PC-3 (cell line): ENCODE results near the gene BCL2L12. TPM values are rescaled to one million over a fixed set of nuclear protein-coding genes. Genes with fewer than 3 reads are reported as not detected.

ENCODE experiments used
- ATAC-seq: fragments of 200-7000 bp; cut with Tn5 transposase; 2 replicates; pipeline ENCODE4 v1.9.1; 2020; ENCODE audit warnings: mild to moderate bottlenecking, moderate library complexity
- BruUV-seq: library from RNA; stranded (reverse); fragments of 400-500 nt; replicated peaks from 2 replicates; lab custom pipeline; 2021; lab: Mats Ljungman, UMichigan
- CTCF ChIA-PET: fragments of 300-600 bp; sonication (Branson Sonifier 250); formaldehyde crosslinking; loops from one replicate; lab custom pipeline; 2022; ENCODE audit warnings: antibody characterized with exemption; lab: Charles Lee
- POLR2A ChIA-PET: fragments of 300-600 bp; sonication (Branson Sonifier 250); formaldehyde crosslinking; loops from one replicate; lab custom pipeline; 2022; ENCODE audit warnings: antibody characterized with exemption; ENCODE audit not compliant: unreplicated experiment; lab: Charles Lee
- DNase-seq: peaks from one replicate; pipeline ENCODE4 v3.0.0-alpha.2; 2015
- H2AFZ ChIP-seq: fragments of 300-600 bp; sonication (generic); 2 replicates; pipeline ENCODE4 v1.6.0; 2016; ENCODE audit warnings: antibody characterized with exemption, low read length
- H3F3A ChIP-seq: fragments of 300-600 bp; sonication (generic); one replicate; pipeline ENCODE4 v1.6.0; 2017; ENCODE audit warnings: antibody characterized with exemption, low read length, control low read depth, mild to moderate bottlenecking; ENCODE audit not compliant: unreplicated experiment
- H3K27ac ChIP-seq: fragments of 300-600 bp; sonication (generic); 2 replicates; pipeline ENCODE4 v1.5.1; 2016; ENCODE audit warnings: mild to moderate bottlenecking, low read length
- H3K27me3 ChIP-seq: fragments of 300-600 bp; sonication (generic); 2 replicates; pipeline ENCODE4 v1.6.1; 2016; ENCODE audit warnings: low read length, mixed read lengths
- H3K36me3 ChIP-seq: fragments of 300-600 bp; sonication (generic); 2 replicates; pipeline ENCODE4 v1.6.1; 2016; ENCODE audit warnings: low read depth, mixed run types, low read length, mixed read lengths
- H3K4me1 ChIP-seq: fragments of 300-600 bp; sonication (generic); 2 replicates; pipeline ENCODE4 v1.5.1; 2016; ENCODE audit warnings: low read length; ENCODE audit not compliant: insufficient read depth
- H3K4me2 ChIP-seq: fragments of 300-600 bp; sonication (generic); 2 replicates; pipeline ENCODE4 v1.6.0; 2016; ENCODE audit warnings: low read length
- H3K4me3 ChIP-seq: fragments of 300-600 bp; sonication (generic); 2 replicates; pipeline ENCODE4 v1.5.1; 2016; ENCODE audit warnings: mild to moderate bottlenecking, low read length, mixed read lengths
- H3K79me2 ChIP-seq: fragments of 300-600 bp; sonication (generic); 2 replicates; pipeline ENCODE4 v1.6.1; 2017; ENCODE audit warnings: low read length, mixed read lengths
- H3K9ac ChIP-seq: fragments of 300-600 bp; sonication (generic); 2 replicates; pipeline ENCODE4 v1.6.0; 2016; ENCODE audit warnings: mild to moderate bottlenecking, low read length
- H3K9me2 ChIP-seq: fragments of 300-600 bp; sonication (generic); replicated peaks from 2 replicates; pipeline ENCODE4 v1.6.1; 2016; ENCODE audit warnings: mixed run types, low read length, mixed read lengths
- H3K9me3 ChIP-seq: fragments of 300-600 bp; sonication (generic); 2 replicates; pipeline ENCODE4 v1.6.1; 2016; ENCODE audit warnings: low read length, mixed read lengths
- H4K20me1 ChIP-seq: fragments of 300-600 bp; sonication (generic); 2 replicates; pipeline ENCODE4 v1.6.1; 2016; ENCODE audit warnings: low read length, mixed read lengths
- EZH2 ChIP-seq: fragments of 300-600 bp; sonication (generic); IDR thresholded peaks from one replicate; pipeline ENCODE4 v1.6.1; 2017; ENCODE audit warnings: antibody characterized with exemption, mild to moderate bottlenecking, low read length; ENCODE audit not compliant: unreplicated experiment
- EZH2phosphoT487 ChIP-seq: fragments of 300-600 bp; sonication (generic); IDR thresholded peaks from 2 replicates; pipeline ENCODE4 v1.6.1; 2018; ENCODE audit warnings: mild to moderate bottlenecking, antibody characterized with exemption, low read length, borderline replicate concordance
- intact Hi-C: fragments of 100-400 bp; cut with micrococcal nuclease; formaldehyde crosslinking; loops from 2 replicates; pipeline ENCODE4 v1.9.0; 2023
- total RNA-seq: library from RNA; depleted of rRNA; stranded (reverse); fragments of >200 nt; gene quantifications from 2 replicates; pipeline ENCODE4 v1.2.3, GENCODE V29; 2014
- TF ChIP-seq, protein P1 (sequence below): fragments of 300-600 bp; sonication (generic); conservative IDR thresholded peaks from 2 replicates; pipeline ENCODE4 v1.5.1; 2017; ENCODE audit warnings: antibody characterized with exemption, low read depth, mild to moderate bottlenecking, low read length

BCL2L12 gene
- total RNA-seq, 1 experiment from 2014 or later, result 104 TPM

DNA sequence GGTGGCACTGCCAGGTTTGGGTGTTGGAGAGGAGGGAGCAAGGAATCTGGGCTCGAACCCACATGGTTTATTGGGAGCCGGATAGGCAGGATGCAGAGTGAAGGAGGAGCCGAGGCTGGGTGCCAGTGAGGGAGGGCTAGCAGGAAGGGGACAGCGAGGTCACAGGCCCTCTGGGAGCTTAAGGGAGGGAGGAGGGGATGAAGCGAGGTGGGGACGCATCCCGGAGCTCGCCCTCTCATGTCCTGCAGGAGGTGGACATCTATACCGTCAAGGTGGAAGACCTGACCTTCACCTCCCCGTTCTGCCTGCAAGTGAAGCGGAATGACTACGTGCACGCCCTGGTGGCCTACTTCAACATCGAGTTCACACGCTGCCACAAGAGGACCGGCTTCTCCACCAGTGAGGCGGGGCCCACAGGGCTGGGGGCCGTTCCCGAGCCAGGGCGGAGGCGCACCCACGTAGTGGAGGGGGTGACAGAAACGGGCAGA lies 20.2 kb downstream of the BCL2L12 start:
- H3K36me3 ChIP-seq, result peaks cover 46% of the 10 kb centered on the region

DNA sequence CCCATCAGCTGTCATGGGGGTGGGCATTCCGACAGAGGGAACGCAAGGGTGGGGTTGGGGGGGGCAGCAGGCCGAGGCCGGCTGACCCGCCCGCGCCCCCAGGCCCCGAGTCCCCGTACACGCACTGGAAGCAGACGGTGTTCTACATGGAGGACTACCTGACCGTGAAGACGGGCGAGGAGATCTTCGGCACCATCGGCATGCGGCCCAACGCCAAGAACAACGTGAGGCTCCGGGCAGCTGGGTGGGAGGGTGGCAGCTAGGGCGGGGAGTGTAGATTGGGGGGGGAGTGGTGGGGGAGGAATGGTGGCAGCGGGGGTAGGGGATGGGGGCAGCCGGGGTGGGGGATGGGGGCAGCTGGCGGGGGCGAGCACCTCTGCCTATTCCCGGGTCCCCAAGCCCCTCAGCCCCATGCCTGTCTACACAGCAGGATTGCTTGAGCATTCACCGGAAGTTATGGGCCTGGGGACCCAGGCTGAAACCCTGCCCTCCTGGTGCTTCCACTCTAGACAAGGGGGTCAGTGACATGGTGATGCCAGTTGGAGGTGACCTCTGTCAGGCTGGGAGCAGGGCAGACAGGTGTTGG lies 20.9 kb downstream of the BCL2L12 start:
- no TSS peak for BruUV-seq
- no peak for ATAC-seq
- Histone ChIP-seq H3K9me2 (no peaks in the 10 kb centered on the region), H3K4me2 (no peak overlapping the region), H4K20me1 (peaks cover 19% of the 10 kb centered on the region), H3K4me1 (peaks cover 17% of the 10 kb centered on the region), H3K9me3 (no peaks in the 10 kb centered on the region), H3K9ac (no peak overlapping the region), H3F3A (no peaks in the 10 kb centered on the region), H3K27me3 (no peaks in the 10 kb centered on the region), H3K27ac (no peak overlapping the region), H2AFZ (no peak overlapping the region), H3K4me3 (no peak overlapping the region), H3K36me3 (peaks cover 41% of the 10 kb centered on the region), H3K79me2 (peaks cover 10% of the 10 kb centered on the region; the same call in 1 of the 2 replicates)
- intact Hi-C loops, result no loop called here
- TF ChIP-seq, protein P1, sequence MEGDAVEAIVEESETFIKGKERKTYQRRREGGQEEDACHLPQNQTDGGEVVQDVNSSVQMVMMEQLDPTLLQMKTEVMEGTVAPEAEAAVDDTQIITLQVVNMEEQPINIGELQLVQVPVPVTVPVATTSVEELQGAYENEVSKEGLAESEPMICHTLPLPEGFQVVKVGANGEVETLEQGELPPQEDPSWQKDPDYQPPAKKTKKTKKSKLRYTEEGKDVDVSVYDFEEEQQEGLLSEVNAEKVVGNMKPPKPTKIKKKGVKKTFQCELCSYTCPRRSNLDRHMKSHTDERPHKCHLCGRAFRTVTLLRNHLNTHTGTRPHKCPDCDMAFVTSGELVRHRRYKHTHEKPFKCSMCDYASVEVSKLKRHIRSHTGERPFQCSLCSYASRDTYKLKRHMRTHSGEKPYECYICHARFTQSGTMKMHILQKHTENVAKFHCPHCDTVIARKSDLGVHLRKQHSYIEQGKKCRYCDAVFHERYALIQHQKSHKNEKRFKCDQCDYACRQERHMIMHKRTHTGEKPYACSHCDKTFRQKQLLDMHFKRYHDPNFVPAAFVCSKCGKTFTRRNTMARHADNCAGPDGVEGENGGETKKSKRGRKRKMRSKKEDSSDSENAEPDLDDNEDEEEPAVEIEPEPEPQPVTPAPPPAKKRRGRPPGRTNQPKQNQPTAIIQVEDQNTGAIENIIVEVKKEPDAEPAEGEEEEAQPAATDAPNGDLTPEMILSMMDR, result no peak
- TF ChIP-seq EZH2 (no peak), EZH2phosphoT487 (no peak)
- CTCF ChIA-PET, result no interaction called here
- no peak for DNase-seq
- POLR2A ChIA-PET, result interaction anchor here (0.6 kb wide), 1 partner anchor 172 kb away, joined by 5 read pairs; no protein-coding TSS in a partner anchor

More for the DNA sequence above, 20.2 kb downstream of the BCL2L12 start:
- H3K4me3 ChIP-seq, result no peak overlapping the region
- H3K79me2 ChIP-seq, result peaks cover 15% of the 10 kb centered on the region
- no peak overlapping the region for H3K4me2 ChIP-seq
- ChIA-PET POLR2A (interaction anchor here (0.6 kb wide), 1 partner anchor 173 kb away, joined by 5 read pairs; no protein-coding TSS in a partner anchor), CTCF (interaction anchor here (0.6 kb wide), 1 partner anchor 42 kb away, joined by 3 read pairs; no protein-coding TSS in a partner anchor)
- intact Hi-C loops, result no loop called here
- H4K20me1 ChIP-seq, result peaks cover 23% of the 10 kb centered on the region
- no peaks in the 10 kb centered on the region for H3K9me3 ChIP-seq
- H3K4me1 ChIP-seq, result peaks cover 11% of the 10 kb centered on the region
- no peak for ATAC-seq
- DNase-seq, result no peak
- no peaks in the 10 kb centered on the region for H3F3A ChIP-seq
- no TSS peak for BruUV-seq
- no peak overlapping the region for H3K27ac ChIP-seq
- no peaks in the 10 kb centered on the region for H3K27me3 ChIP-seq
- no peak overlapping the region for H2AFZ ChIP-seq
- TF ChIP-seq, protein P1, result no peak
- no peak for TF ChIP-seq EZH2phosphoT487
- no peak overlapping the region for H3K9ac ChIP-seq
- H3K9me2 ChIP-seq, result no peaks in the 10 kb centered on the region

DNA sequence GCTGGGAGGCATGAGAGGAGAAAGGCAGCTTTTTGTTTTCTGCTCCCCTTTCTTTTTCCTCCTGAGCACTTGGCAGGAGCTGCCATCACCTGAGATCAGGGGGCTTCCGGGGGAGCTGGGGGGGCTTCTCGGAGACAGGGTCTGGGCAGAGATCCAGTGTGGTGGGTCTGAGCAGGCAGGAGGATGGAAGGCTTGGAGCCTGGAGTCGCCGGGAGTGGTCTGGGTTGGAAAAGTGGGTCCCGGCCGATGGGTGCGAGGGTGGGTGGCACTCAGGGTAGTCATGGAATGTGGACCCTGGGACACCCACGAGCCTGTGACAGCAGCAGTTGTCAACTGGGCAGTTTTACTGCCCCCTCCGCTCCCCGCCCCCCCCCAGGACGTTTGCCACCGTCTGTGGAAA lies 21.4 kb downstream of the BCL2L12 start:
- Histone ChIP-seq H3K36me3 (peaks cover 36% of the 10 kb centered on the region), H3K27me3 (no peaks in the 10 kb centered on the region), H3K4me3 (no peak overlapping the region), H3K9ac (no peak overlapping the region), H3K27ac (no peak overlapping the region), H3K4me1 (peaks cover 19% of the 10 kb centered on the region), H3K4me2 (no peak overlapping the region), H3F3A (no peaks in the 10 kb centered on the region), H3K9me2 (no peaks in the 10 kb centered on the region), H3K79me2 (peaks cover 4% of the 10 kb centered on the region; the same call in 1 of the 2 replicates), H2AFZ (no peak overlapping the region), H3K9me3 (no peaks in the 10 kb centered on the region), H4K20me1 (peaks cover 14% of the 10 kb centered on the region)
- no TSS peak for BruUV-seq
- ChIA-PET CTCF (no interaction called here), POLR2A (no interaction called here)
- DNase-seq (no peak), ATAC-seq (no peak)
- TF ChIP-seq, protein P1, result no peak
- no peak for TF ChIP-seq EZH2phosphoT487
- no peak for TF ChIP-seq EZH2
- intact Hi-C loops, result no loop called here
